Endothelial cell of umbilical vein (primary cell): ENCODE measurements around the gene JCAD. TPM values are rescaled to one million over a fixed set of nuclear protein-coding genes. Genes with fewer than 3 reads are reported as not detected.

Experiments used
- BruUV-seq: library from RNA; stranded (reverse); fragments of 400-500 nt; replicated peaks from 2 replicates; lab custom pipeline; 2021; lab: Mats Ljungman, UMichigan
- CTCF ChIA-PET: fragments of 300-600, 350-600 bp; sonication (Branson Sonifier 250); formaldehyde crosslinking; loops from one replicate; lab custom pipeline; 2021; ENCODE audit warnings: antibody characterized with exemption, inconsistent platforms; lab: Charles Lee
- POLR2A ChIA-PET: fragments of 300-600, 350-600 bp; sonication (Branson Sonifier 250); formaldehyde crosslinking; loops from one replicate; lab custom pipeline; 2021; ENCODE audit warnings: antibody characterized with exemption, inconsistent platforms; lab: Charles Lee
- DNase-seq: peaks from one replicate; pipeline ENCODE4 v3.0.0-alpha.2; 2011; ENCODE audit warnings: low read depth, low spot score
- FAIRE-seq: peaks from 2 replicates; lab custom pipeline; 2011; peaks lifted over from hg19 to GRCh38; lab: Jason Lieb, UNC
- H2AFZ ChIP-seq: 2 replicates; pipeline ENCODE4 v1.6.0; 2012; ENCODE audit warnings: low read depth, low read length, control low read depth, inconsistent platforms
- H3K27ac ChIP-seq: 2 replicates; pipeline ENCODE4 v1.5.1; 2011; ENCODE audit warnings: low read depth, mild to moderate bottlenecking, control low read depth, low read length, moderate library complexity; ENCODE audit not compliant: insufficient read depth
- H3K27me3 ChIP-seq, 2 experiments: 2 replicates each; pipeline versions ENCODE4 v1.6.0 to v1.6.1; 2011; ENCODE audit warnings: low read length in 2 of 2, mixed read lengths in 1 of 2; ENCODE audit not compliant: control insufficient read depth in 2 of 2, insufficient read depth in 2 of 2
- H3K36me3 ChIP-seq, 2 experiments: 2 replicates in 1 of 2; 3 replicates in 1 of 2; pipeline ENCODE4 v1.5.1; 2011; ENCODE audit warnings: low read length in 2 of 2, mild to moderate bottlenecking in 1 of 2, moderate library complexity in 1 of 2; ENCODE audit not compliant: control insufficient read depth in 2 of 2, insufficient read depth in 2 of 2; ENCODE audit errors: extremely low read depth in 1 of 2
- H3K4me1 ChIP-seq: 3 replicates; pipeline ENCODE4 v1.5.1; 2011; ENCODE audit warnings: mild to moderate bottlenecking, low read length; ENCODE audit not compliant: control insufficient read depth, insufficient read depth; ENCODE audit errors: extremely low read depth
- H3K4me2 ChIP-seq: 2 replicates; pipeline ENCODE4 v1.6.1; 2011; ENCODE audit warnings: low read length, control low read depth, mixed read lengths; ENCODE audit not compliant: insufficient read depth
- H3K4me3 ChIP-seq, 3 experiments: fragments of 200-600 bp in 1 of 3; sonication (generic), shearing (Covaris generic) in 1 of 3; replicated peaks in 1 of 3; 2 replicates each; pipeline ENCODE4 v1.5.1; 2011 to 2016; ENCODE audit warnings: control low read depth in 3 of 3, low read length in 3 of 3, mild to moderate bottlenecking in 2 of 3, inconsistent platforms in 1 of 3, low read depth in 1 of 3, moderate library complexity in 1 of 3; ENCODE audit not compliant: insufficient read depth in 1 of 3
- H3K79me2 ChIP-seq: 2 replicates; pipeline ENCODE4 v1.6.0; 2012; ENCODE audit warnings: low read length, inconsistent platforms; ENCODE audit not compliant: control insufficient read depth, insufficient read depth
- H3K9ac ChIP-seq: replicated peaks from 2 replicates; pipeline ENCODE3; 2011; ENCODE audit warnings: low read length, control low read depth; ENCODE audit not compliant: insufficient read depth; ENCODE audit errors: extremely low read depth
- H3K9me1 ChIP-seq: replicated peaks from 3 replicates; pipeline ENCODE4 v1.6.0; 2011; ENCODE audit warnings: mild to moderate bottlenecking, low read length; ENCODE audit not compliant: control insufficient read depth, insufficient read depth; ENCODE audit errors: extremely low read depth
- H3K9me3 ChIP-seq: replicated peaks from 2 replicates; pipeline ENCODE4 v1.5.1; 2012; ENCODE audit warnings: low read length, inconsistent platforms; ENCODE audit not compliant: control insufficient read depth, insufficient read depth
- H4K20me1 ChIP-seq: replicated peaks from 2 replicates; pipeline ENCODE3; 2011; ENCODE audit warnings: mild to moderate bottlenecking, low read length; ENCODE audit not compliant: control insufficient read depth, insufficient read depth; ENCODE audit errors: extremely low read depth
- CTCF ChIP-seq, 2 donors: IDR thresholded peaks; 1 replicate in 1 of 2; 2 replicates in 1 of 2; pipeline ENCODE4 v1.5.1; 2011; ENCODE audit warnings: low read length in 2 of 2, mild to moderate bottlenecking in 2 of 2, moderate library complexity in 2 of 2, control low read depth in 1 of 2, inconsistent platforms in 1 of 2, low read depth in 1 of 2; ENCODE audit not compliant: insufficient read depth in 1 of 2; ENCODE audit errors: extremely low read depth in 1 of 2
- EZH2 ChIP-seq: IDR thresholded peaks from 2 replicates; pipeline ENCODE4 v1.6.1; 2012; ENCODE audit warnings: borderline replicate concordance, low read depth, mild to moderate bottlenecking, moderate library complexity, low read length, inconsistent platforms; ENCODE audit not compliant: severe bottlenecking
- FOS ChIP-seq: IDR thresholded peaks from 2 replicates; pipeline ENCODE4 v1.6.1; 2011; ENCODE audit warnings: mild to moderate bottlenecking, low read length, moderate library complexity, borderline replicate concordance; ENCODE audit not compliant: insufficient read depth
- GATA2 ChIP-seq: IDR thresholded peaks from 2 replicates; pipeline ENCODE4 v1.7.0; 2011; ENCODE audit warnings: low read depth, mild to moderate bottlenecking, moderate library complexity, mixed read lengths, low read length; ENCODE audit not compliant: insufficient read length, insufficient read depth
- JUN ChIP-seq: IDR thresholded peaks from 2 replicates; pipeline ENCODE4 v1.6.1; 2011; ENCODE audit warnings: borderline replicate concordance, low read depth; ENCODE audit not compliant: insufficient read length, insufficient read depth
- MAX ChIP-seq: IDR thresholded peaks from 2 replicates; pipeline ENCODE4 v1.6.1; 2011; ENCODE audit not compliant: insufficient read depth, insufficient read length
- MYC ChIP-seq: IDR thresholded peaks from one replicate; pipeline ENCODE4 v1.6.1; 2011; ENCODE audit warnings: mild to moderate bottlenecking, low read depth, low read length
- POLR2A ChIP-seq: IDR thresholded peaks from 2 replicates; pipeline ENCODE4 v1.6.1; 2012; ENCODE audit warnings: low read depth, mild to moderate bottlenecking, control low read depth, low read length
- POLR2AphosphoS5 ChIP-seq: IDR thresholded peaks from 2 replicates; pipeline ENCODE4 v1.6.1; 2012; ENCODE audit warnings: low read depth, mild to moderate bottlenecking, control low read depth, low read length, moderate library complexity; ENCODE audit not compliant: insufficient read depth
- dilution Hi-C: fragments of 300-500 bp; cut with MboI; formaldehyde crosslinking; loops from one replicate; pipeline ENCODE4 v1.15.0; 2019; ENCODE audit warnings: low sequenced_read_pairs; ENCODE audit not compliant: extremely low pct_ligation_motif_present
- intact Hi-C: fragments of 100-400 bp; cut with micrococcal nuclease; formaldehyde crosslinking; loops from one replicate; pipeline ENCODE4 v1.10.0; 2022
- polyA plus RNA-seq, 4 experiments: library from polyadenylated mRNA; depleted of rRNA in 3 of 4; stranded (reverse) in 3 of 4; unstranded in 1 of 4; fragments of >200 nt; gene quantifications; 2 replicates each; pipeline versions ENCODE4 v1.2.1 to v1.2.3, GENCODE V29; 2011 to 2012; ENCODE audit warnings: missing spikeins in 1 of 4
- total RNA-seq: library from RNA; stranded (reverse); gene quantifications from 2 replicates; pipeline ENCODE4 v1.2.3, GENCODE V29; 2021

Gene JCAD
- total and polyA plus RNA-seq, 2 donors (not counting 3 experiments of a cell fraction or from before 2014, with no cell fraction given), result 17.5 to 76.3 TPM

DNA sequence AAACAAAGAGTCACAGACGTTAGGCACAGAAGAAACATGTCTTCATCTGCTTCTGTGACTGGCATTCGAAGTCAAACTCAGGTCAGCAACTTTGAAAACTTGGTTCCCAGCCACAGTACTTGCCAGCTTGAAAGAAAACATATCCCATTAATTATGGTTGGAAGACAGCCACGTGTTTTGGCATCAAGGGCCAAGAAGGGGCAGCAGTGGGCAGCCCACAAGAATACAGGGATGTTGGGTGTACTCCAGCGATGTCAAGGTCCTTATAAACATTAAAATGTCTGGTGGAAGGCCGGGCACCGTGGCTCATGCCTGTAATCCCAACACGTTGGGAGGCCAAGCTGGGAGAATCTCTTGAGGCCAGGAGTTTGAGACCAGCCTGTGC lies 29.5 kb downstream of the JCAD start:
- FAIRE-seq (peak; percentile 56), DNase-seq (no peak)
- CTCF ChIA-PET, result interaction anchor here (1.4 to 3.9 kb wide), 3 partner anchors 126 to 211 kb away, joined by 3 to 37 read pairs (median 28); no protein-coding TSS in a partner anchor
- Histone ChIP-seq H3K27ac (no peak overlapping the region), H4K20me1 (no peaks in the 10 kb centered on the region), H3K36me3 (peaks cover 3 to 17% of the 10 kb centered on the region in 2 experiments), H3K9me3 (no peaks in the 10 kb centered on the region), H3K4me1 (peaks cover 44% of the 10 kb centered on the region), H3K4me2 (no peak overlapping the region), H3K79me2 (no peaks in the 10 kb centered on the region), H3K27me3 (no peaks in the 10 kb centered on the region), H3K9ac (no peak overlapping the region), H3K4me3 (no peak overlapping the region), H3K9me1 (no peaks in the 10 kb centered on the region), H2AFZ (no peak overlapping the region)
- BruUV-seq, result no TSS peak
- POLR2A ChIA-PET, result interaction anchor here (0.5 to 1.0 kb wide), 2 partner anchors 20 to 1916 kb away, joined by 3 to 4 read pairs; no protein-coding TSS in a partner anchor
- intact Hi-C loops, result no loop called here
- dilution Hi-C loops, result no loop called here
- TF ChIP-seq POLR2AphosphoS5, result no peak

DNA sequence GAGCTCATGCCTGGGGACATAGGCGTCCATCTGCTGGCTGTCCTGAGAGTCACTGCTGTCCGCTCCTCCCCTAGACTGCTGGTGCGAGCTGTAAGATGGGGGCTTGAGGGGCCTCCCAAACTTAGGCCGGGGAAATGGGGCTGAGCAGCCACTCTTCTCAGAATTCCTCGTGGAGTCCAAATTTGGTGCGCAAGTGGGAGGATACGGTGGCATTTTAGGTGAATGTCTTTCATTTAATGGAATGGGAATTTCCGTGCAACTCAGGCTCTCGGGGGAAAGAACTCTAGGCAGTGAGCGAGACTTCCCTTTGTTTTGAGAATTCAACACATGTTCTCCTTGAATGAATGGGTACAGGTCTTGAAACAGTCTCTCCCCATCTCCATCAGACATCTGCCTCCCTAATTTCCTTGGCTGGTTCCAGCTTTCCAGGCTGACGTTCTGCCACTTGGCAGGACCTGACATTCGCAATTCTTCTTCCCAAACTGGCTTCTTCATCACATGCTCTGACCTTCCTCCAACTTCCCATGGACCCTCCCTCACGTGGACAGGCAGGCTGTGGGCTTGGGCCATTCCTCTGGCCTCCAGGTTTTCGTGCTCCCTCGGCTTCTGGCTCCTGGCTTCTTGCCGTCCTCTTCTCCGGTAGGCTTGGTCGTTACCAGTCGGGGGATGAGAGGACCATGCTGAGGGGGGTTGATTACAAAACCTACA lies 30.1 kb downstream of the JCAD start:
- no peaks in the 10 kb centered on the region for H3K27me3 ChIP-seq
- no peak overlapping the region for H2AFZ ChIP-seq
- H3K9me1 ChIP-seq, result no peaks in the 10 kb centered on the region
- POLR2A ChIA-PET, result interaction anchor here (0.9 to 2.2 kb wide), 4 partner anchors 9 to 29 kb away, joined by 3 to 18 read pairs (median 6); no protein-coding TSS in a partner anchor
- H3K4me1 ChIP-seq, result peaks cover 44% of the 10 kb centered on the region
- FAIRE-seq, result peak; percentile 18
- intact Hi-C loops (no loop called here), dilution Hi-C loops (no loop called here)
- no peak for TF ChIP-seq FOS
- no peak for TF ChIP-seq GATA2
- TF ChIP-seq CTCF (IDR thresholded peaks at IDR 0.05; ENCODE audit: extremely low read depth in 1 of 2, insufficient read depth in 1 of 2, low read depth in 1 of 2, low read length in 2 of 2), result no peak
- no peak for TF ChIP-seq MYC
- no peak for TF ChIP-seq JUN
- no peak for TF ChIP-seq MAX
- TF ChIP-seq POLR2A, result no peak
- no peak for TF ChIP-seq POLR2AphosphoS5
- no peak for TF ChIP-seq EZH2
- CTCF ChIA-PET, result interaction anchor here (0.9 to 3.9 kb wide), 7 partner anchors 13 to 212 kb away, joined by 3 to 37 read pairs (median 8); partner anchors contain the start of gene JCAD
- peak overlapping the region; percentile 78 for H3K27ac ChIP-seq
- DNase-seq, result peak; percentile 84
- H3K9me3 ChIP-seq, result no peaks in the 10 kb centered on the region
- H3K4me3 ChIP-seq, result no peak overlapping the region
- BruUV-seq, result no TSS peak
- no peaks in the 10 kb centered on the region for H3K79me2 ChIP-seq
- H3K9ac ChIP-seq, result no peak overlapping the region
- no peak overlapping the region for H3K4me2 ChIP-seq
- H3K36me3 ChIP-seq, result peaks cover 0 to 12% of the 10 kb centered on the region in 2 experiments
- H4K20me1 ChIP-seq, result no peaks in the 10 kb centered on the region
